ENCODE results near the gene MARCHF2. TPM values are rescaled to one million over a fixed set of nuclear protein-coding genes. Genes with fewer than 3 reads are reported as not detected.

Gene MARCHF2
- polyA plus RNA-seq, 4 donors, result 11.4 to 20.8 (median 15.7) TPM

- no peak for DNase-seq (ENCODE audit: low read depth in 4 of 4, low spot score in 2 of 4)
Measured at GRCh38 chr19:8451377-8451776, 38.3 kb downstream of the MARCHF2 start.

GRCh38 chr19:8451885-8452284, 38.8 kb downstream of the MARCHF2 start:
- DNase-seq (ENCODE audit: low read depth in 4 of 4, low spot score in 2 of 4), result no peak

DNA sequence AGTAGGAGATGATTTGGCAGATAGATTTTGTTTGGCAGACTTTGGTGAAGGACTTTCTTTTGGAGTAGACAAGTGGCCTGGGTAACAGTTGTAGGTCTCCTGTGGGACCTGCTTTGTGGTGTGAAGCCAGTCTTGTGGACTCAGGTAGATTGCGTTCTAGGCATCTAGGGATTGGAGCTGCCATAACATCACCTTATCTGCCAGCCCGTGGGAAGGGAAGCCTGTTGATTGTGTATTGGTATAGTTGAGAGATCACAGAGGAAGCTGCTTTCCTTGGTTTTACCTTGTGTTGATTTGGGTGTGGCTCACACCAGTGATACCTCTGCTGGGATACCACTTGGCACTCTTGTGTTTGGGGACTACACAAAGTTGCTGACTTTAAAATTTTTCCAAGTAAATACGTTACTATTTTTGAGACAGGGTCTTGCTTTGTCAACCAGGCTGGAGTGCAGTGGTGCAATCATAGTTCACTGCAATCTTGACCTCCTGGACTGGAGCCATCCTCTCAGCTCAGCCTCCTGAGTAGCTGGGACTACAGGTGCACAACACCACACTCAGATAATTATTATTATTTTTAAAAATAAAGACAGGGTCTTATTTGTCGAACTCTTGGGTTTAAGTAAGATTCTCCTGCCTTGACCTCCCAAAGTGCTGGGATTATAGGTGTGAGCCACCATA, 39.5 kb downstream of the MARCHF2 start:
- DNase-seq (ENCODE audit: low read depth in 4 of 4, low spot score in 2 of 4), result no peak

DNA sequence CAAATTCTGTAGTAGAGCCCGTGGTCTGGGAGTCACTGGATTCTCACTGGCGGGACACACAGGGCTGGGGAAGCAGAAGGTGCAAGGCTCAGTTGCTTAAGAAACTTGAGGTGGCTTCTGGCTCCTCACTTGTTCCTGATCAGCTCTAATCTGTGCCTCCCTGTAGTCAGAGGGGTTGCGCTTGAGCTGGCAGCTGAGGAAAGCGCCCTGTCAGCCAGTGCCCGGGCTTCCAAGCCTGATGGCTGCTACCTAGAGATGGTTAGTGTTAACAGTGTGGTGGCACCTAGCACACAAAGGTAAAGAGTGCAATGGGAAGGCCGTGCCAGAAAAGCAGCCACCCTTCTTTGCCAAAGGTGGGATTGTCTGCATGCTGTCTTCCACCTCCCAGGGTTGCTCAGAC, 40.5 kb downstream of the MARCHF2 start:
- no peak for DNase-seq (ENCODE audit: low read depth in 4 of 4, low spot score in 2 of 4)

DNA sequence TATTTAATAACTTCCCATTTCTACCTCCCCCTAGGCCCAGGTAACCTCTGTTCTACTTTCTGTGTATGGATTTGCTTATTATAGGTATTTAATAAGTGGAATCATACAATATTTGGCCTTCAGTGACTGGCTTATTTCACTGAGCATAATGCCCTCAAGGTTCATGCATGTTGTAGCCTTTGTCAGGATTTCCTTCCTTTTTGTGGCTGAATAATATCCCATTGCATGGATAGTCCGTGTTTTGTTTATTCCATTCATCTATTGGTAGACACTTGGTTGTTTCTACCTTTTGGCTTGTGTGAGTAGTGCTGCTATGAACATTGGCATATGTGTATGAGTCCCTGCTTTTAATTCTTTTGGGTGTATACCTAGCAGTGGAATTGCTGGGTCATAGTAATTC, 41.1 kb downstream of the MARCHF2 start:
- DNase-seq (ENCODE audit: low read depth in 4 of 4, low spot score in 2 of 4), result no peak

GRCh38 chr19:8455018-8455417, 41.9 kb downstream of the MARCHF2 start:
- DNase-seq (ENCODE audit: low read depth in 4 of 4, low spot score in 2 of 4), result no peak

DNA sequence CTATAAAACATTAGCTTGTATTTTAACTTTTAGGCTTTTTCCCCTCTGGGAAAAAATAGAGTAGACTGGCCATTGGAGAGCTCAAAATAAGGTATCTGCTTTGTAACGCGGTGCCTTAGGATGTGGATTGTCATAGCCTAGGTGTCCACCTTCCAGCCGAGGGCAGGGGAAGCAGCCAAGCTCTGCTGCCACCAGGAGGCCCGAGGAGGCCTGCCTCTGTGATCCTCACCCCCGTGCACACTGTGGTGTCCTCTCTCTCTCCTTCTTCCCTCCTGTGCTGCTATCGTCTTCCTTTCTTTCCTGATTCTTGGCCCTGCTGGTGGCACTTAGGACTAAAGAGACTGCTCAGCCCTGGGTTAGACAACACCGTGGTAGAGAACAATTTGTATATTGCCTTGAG, 43.0 kb downstream of the MARCHF2 start:
- DNase-seq (ENCODE audit: low read depth in 4 of 4, low spot score in 2 of 4), result no peak

DNA sequence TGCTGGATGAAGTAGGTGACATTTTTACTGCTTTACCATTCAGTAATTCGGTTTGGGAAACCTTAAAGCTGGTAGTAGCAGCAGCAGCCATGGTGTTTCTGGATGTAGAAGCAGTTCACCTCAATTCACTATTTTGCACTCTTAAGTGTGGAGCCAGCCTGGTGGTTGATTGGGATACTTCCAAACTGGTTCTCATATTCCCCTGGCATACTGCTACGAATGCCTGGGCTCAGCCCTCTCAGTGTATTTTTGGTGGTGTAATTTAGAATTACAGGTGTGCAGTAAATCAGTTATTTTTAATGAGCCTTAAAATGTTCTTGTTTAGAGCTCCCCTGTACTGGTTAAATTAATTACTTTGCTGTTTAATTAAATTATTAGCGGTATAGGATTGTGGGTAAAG, 44.1 kb downstream of the MARCHF2 start:
- DNase-seq (ENCODE audit: low read depth in 4 of 4, low spot score in 2 of 4), result no peak

GRCh38 chr19:8457827-8458226, 44.7 kb downstream of the MARCHF2 start:
- no peak for DNase-seq (ENCODE audit: low read depth in 4 of 4, low spot score in 2 of 4)

- DNase-seq (ENCODE audit: low read depth in 4 of 4, low spot score in 2 of 4), result no peak
Measured at GRCh38 chr19:8458380-8458779, 45.3 kb downstream of the MARCHF2 start.

DNA sequence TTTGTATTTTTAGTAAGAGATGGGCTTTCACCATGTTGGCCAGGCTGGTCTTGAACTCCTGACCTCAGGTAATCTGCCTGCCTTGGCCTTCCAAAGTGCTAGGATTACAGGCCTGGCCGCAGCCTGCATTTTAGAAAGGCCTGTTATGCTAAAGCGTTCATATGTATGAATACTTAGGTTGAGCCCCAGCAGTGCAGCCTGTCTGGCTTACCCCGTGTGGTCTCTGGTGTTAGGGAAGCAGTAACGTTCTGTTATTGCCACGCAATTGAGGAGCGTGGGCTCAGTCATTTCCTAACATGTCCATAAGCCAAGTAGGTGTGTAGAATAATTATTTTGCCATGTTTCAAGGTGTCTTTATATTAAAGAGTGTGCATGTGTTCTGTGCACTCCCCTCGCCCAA, 46.0 kb downstream of the MARCHF2 start:
- no peak for DNase-seq (ENCODE audit: low read depth in 4 of 4, low spot score in 2 of 4)

DNA sequence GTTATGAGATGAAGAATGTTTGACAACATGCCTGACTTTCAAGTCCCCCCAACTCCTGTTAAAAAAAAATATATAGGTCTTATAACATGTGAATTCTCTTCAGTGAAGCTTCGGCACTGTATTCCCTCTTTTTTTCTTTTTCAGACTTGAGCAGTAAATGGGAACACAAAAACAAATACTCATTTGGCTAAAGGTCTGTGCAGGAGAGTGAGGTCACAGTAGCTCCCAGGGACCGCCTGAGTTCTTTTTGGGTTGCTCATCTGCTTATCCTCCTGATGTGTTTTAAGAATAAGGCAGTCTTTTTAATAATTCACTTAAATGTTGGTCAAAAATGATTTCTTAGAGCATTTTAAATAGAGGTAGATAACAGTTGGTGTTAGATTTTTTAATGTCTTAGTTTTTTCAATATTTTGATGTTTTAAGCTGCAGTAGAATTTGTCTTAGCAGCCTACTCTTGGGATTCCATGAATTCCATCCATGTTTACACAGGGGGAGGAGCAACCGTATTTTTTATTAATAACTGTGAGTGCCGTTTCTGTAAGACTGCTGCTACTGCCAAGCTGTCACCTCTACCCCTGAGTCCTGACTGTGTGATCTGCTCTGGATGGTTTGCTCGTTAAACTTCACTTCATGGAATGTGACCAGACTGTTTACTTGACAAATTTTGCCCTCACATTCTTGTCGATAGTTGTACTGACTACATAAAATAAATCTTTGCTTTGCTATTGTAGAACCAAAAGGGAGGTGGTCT, 46.6 kb downstream of the MARCHF2 start:
- DNase-seq (ENCODE audit: low read depth in 4 of 4, low spot score in 2 of 4), result no peak

DNA sequence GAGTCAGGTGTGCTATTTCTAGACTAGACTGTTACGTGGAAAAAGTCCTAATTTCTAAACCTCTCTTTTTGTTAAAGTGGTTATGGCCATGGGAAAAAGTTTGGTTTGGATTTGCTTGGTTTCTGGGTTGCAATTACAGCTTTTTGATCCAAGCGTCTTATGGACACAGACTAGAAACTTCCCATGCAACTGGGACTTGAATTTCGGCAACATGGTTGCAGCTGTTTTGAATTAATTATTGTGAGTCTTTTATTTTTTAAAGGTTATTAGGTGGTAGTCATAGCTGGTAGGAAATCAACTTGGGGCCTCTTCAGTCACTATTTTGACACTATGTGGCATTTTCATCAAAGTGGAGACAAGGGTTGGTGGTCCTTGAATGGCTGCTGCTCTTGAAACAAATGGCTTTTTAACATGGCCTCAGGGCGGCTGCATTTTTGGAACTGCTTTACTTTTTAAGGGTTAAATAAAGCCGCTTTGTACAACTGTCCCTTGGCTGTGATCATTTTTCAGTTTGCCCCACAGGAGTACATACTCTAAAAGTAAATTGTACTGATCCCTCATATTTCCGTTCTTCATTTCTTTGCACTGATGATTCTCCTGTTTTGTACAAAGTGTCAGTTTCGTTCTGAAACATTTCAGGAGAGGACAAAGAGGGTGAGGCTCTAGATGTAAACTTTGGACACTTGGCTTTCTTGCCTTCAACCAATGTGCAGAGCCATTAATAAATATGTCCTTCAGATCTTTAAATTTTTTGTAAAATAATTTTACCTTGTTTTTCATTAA, 47.6 kb downstream of the MARCHF2 start:
- no peak for DNase-seq (ENCODE audit: low read depth in 4 of 4, low spot score in 2 of 4)

DNA sequence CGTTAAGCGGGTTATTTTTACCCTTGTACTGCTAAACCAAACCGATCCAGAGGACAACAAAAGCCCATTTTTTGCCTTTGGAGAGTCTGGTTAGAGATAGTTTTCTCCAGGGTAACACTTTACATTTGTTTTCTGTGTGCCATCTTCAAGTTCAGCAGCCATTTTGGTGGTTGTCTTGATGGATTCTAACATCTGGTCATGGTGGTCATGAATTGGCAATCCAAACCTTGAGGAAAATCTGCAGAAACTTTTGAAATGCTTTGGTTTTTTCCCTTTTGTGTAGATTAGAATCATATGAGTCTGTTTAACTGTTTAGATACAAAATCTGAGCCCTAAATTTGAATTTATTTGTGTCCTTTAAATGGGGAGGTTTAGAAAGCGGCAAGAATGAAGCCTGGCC, 48.3 kb downstream of the MARCHF2 start:
- DNase-seq (ENCODE audit: low read depth in 4 of 4, low spot score in 2 of 4), result no peak

- DNase-seq (ENCODE audit: low read depth in 4 of 4, low spot score in 2 of 4), result no peak
Measured at GRCh38 chr19:8461891-8462290, 48.8 kb downstream of the MARCHF2 start.

DNA sequence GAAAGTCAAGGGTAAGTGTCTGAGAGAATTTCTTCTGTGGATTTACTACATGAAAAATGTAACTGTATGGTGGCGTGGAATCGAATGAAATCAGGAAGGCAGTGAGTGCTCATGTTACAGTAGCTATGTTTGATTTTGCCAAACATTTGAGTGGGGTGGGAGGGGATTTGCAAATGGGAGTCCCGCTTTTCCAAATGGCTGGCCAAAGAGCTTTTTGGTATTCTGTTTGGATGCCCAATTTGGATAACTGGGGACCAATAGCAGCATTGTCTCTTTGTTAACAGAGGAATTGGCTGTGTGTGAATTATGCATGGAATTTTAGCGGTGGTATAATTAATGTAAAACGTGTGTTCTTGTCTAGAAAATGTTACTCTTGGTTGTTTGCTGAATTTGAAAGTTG, 49.5 kb downstream of the MARCHF2 start:
- DNase-seq (ENCODE audit: low read depth in 4 of 4, low spot score in 2 of 4), result no peak

- DNase-seq (ENCODE audit: low read depth in 4 of 4, low spot score in 2 of 4), result no peak
Measured at GRCh38 chr19:8463365-8463764, 50.3 kb downstream of the MARCHF2 start.

GRCh38 chr19:8466018-8466417, 52.9 kb downstream of the MARCHF2 start:
- DNase-seq (ENCODE audit: low read depth in 4 of 4, low spot score in 2 of 4), result no peak

GRCh38 chr19:8468124-8468523, 55.0 kb downstream of the MARCHF2 start:
- DNase-seq (ENCODE audit: low read depth in 4 of 4, low spot score in 2 of 4), result no peak

GRCh38 chr19:8468761-8469373, 55.8 kb downstream of the MARCHF2 start:
- DNase-seq (ENCODE audit: low read depth in 4 of 4, low spot score in 2 of 4), result no peak

All from left renal cortex interstitium (tissue), 4 donors.